Raji (cell line): ENCODE measurements around the gene RBM38.

Source experiments
- POLR2A ChIP-seq: IDR thresholded peaks from 2 replicates; pipeline ENCODE4 v1.6.1; 2011; ENCODE audit warnings: low read depth, low read length, control low read depth; ENCODE audit not compliant: insufficient read depth

Gene RBM38

GRCh38 chr20:57372157-57372556 lies 19.0 kb upstream of the RBM38 start:
- TF ChIP-seq POLR2A = no peak

- no peak for TF ChIP-seq POLR2A
Observed at GRCh38 chr20:57372581-57373350, 18.4 kb upstream of the RBM38 start.

GRCh38 chr20:57374343-57374930 lies 16.8 kb upstream of the RBM38 start:
- TF ChIP-seq POLR2A = no peak

- TF ChIP-seq POLR2A = no peak
Observed at GRCh38 chr20:57374931-57375651, 16.1 kb upstream of the RBM38 start.

GRCh38 chr20:57375652-57376230 lies 15.5 kb upstream of the RBM38 start:
- no peak for TF ChIP-seq POLR2A

GRCh38 chr20:57377350-57377749 lies 13.8 kb upstream of the RBM38 start:
- no peak for TF ChIP-seq POLR2A

GRCh38 chr20:57378107-57378506 lies 13.1 kb upstream of the RBM38 start:
- TF ChIP-seq POLR2A = no peak

GRCh38 chr20:57378646-57379262 lies 12.4 kb upstream of the RBM38 start:
- no peak for TF ChIP-seq POLR2A

- no peak for TF ChIP-seq POLR2A
Observed at GRCh38 chr20:57379263-57379647, 11.9 kb upstream of the RBM38 start.

- no peak for TF ChIP-seq POLR2A
Observed at GRCh38 chr20:57380081-57380750, 11.0 kb upstream of the RBM38 start.

GRCh38 chr20:57381596-57382503 lies 9.3 kb upstream of the RBM38 start:
- no peak for TF ChIP-seq POLR2A

- TF ChIP-seq POLR2A = no peak
Observed at GRCh38 chr20:57382516-57382915, 8.7 kb upstream of the RBM38 start.

GRCh38 chr20:57383447-57384347 lies 7.5 kb upstream of the RBM38 start:
- TF ChIP-seq POLR2A = no peak
